HG03469 (cell line): ENCODE results near the gene AGFG2.
A peak's percentile ranks its signal among the peaks of the same experiment; 100 is the strongest.

ENCODE experiments used
- ATAC-seq: cut with Tn5 transposase; IDR thresholded peaks from one replicate; pipeline ENCODE4 v1.9.1; 2021; ENCODE audit warnings: mild to moderate bottlenecking, moderate library complexity, moderate number of reproducible peaks; ENCODE audit not compliant: unreplicated experiment

The AGFG2 gene

GRCh38 chr7:100604976-100605911 lies 66.2 kb downstream of the AGFG2 start:
- ATAC-seq = no peak

DNA sequence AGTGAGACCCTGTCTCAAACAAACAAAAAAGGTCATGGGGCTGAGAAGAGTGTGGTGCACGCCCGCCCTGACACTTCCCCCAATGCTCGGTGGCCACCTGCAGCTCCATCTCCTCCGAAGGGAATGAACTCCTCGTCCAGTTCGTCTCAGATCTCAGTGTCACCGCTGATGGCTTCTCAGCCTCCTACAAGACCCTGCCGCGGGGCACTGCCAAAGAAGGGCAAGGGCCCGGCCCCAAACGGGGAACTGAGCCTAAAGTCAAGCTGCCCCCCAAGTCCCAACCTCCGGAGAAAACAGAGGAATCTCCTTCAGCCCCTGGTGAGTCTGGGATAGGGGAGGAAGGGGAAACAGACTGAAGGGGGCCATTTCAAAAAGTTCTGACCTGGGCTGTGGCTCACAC lies 67.3 kb downstream of the AGFG2 start:
- ATAC-seq = no peak

DNA sequence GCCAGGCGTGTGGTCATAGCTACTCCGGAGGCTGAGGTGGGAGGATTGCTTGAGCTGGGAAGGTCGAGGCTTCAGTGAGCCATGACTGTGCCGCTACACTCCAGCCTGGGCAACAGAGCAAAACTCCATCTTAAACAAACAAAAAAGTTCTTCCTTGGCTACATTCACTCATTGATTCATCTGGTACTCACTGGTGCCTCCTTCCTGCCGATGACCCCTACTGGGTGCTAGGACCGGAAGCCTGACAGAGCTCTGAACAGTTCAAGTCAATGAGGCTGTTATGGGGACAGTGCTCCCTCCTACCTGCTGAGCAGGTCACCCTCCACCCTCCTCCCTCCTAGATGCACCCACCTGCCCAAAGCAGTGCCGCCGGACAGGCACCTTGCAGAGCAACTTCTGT lies 68.1 kb downstream of the AGFG2 start:
- no peak for ATAC-seq

DNA sequence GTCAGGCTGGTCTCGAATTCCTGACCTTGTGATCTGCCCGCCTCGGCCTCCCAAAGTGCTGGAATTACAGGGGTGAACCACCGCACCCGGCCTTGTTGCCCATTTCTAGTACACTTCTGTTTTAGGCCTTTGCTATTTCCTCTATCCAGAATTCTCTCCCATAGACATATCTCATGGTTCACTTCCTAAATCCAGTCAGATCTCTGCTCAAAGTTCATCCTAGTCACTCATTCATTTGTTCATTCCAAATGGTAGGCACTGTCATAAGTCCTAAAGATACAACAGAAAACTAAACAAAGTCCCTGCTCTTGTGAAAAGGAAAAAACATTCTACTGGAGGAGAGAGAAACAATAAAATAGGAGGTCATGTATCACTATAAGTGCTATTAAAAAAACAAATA lies 71.0 kb downstream of the AGFG2 start:
- ATAC-seq = no peak

DNA sequence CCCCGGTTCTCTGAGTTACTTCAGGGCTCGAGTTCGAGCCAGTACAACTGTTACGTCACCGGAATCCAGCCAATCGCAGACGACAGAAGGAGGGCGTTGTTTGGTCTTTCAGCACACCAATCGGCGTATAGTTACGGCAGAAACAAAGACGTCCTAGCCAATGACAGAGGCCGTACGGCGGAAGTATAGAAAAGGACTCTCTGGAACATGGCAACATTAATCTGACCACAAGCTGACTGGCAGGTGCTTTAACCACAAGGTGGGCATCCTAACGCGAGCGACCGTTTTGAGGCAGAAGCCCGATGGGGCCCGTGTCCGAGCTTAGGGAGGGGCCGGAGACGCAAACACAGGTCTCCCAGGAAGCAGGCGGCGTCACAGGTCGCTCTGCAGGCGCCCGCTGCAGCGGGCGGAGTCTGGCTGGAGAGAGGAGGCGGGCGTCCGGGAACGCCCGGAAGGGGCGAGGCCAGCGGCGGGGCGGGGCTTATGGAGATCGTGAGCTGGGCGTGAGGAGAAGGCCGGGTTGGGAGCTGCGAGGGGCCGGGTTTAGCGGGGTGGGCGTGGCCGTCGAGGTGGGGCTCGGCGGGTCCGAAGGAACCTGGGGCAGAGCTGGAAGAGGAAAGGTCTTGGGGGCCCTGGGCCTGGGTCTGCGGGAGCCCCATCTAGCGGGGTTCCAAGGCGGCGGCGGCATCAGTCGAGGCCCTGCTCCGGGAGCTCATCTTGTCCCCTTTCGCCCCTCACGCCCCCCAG lies 73.2 kb downstream of the AGFG2 start, which contains the start of gene MOSPD3:
MOSPD3 (plus strand) TSS at position 558 of the 747 bp plus-strand sequence. CDS start 252 bp downstream, outside the sequence.
- ATAC-seq = peak; percentile 69

DNA sequence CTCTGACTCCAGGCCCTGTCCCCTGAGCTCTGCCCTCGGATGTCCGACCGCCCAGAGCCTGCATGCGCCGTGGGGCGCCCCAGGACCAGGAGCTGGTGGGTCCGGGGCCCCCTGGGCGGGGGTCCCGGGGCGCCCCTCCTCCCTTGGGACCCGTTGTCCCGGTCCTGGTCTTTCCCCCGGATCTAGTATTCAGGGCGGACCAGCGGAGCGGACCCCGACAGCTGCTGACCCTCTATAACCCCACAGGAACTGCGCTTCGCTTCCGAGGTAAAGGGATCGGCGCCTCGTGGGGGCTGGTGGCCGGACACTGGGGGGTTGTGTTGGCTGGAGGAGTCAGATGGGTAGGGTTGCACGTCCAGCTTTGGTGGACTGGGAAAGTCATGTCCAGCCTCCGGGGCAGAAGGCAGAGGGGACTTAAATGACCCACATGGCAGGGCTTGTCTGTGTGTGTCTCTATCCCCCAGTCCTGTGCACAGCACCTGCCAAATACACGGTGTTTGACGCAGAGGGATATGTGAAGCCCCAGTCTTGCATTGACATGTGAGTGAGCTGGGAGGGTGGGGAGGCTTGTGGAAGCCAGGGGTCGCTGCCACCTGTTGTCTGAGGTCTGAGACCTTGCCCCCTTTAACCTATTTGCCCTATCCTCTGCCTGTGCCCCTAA lies 73.9 kb downstream of the AGFG2 start:
- ATAC-seq = no peak

DNA sequence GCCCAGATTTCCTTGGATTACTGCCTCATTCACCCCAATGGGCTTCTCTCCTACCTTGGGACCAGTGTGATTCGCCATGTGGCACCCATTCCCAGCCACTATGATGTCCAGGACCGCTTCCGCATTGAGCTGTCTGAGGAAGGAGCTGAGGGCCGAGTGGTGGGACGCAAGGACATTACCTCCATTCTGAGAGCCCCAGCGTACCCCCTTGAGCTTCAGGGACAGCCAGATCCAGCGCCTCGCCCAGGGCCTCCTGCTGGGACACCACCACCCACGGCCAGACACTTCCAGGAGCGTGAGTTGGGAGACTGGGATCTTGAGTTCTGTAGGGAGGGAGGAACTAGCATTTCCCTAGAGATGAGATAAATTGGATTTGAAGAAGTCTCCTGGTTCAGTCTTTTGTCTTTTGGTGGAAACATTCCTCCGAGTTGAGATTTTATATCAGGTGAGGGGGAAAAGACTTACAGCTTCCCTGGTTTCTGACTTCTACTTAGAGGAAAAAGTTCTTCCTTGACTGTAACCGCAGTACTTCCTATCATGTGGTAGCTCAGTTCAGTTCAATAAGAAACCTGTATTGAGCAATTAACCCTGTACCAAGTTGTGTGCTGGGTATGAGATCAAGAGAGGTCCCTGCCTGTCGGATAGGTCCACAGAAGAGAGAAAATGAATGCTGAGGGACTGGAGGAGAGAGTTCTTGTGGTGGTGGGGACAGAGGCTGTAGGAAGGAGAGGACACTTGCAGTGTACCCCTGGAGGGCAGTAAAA lies 74.6 kb downstream of the AGFG2 start:
- ATAC-seq = no peak

DNA sequence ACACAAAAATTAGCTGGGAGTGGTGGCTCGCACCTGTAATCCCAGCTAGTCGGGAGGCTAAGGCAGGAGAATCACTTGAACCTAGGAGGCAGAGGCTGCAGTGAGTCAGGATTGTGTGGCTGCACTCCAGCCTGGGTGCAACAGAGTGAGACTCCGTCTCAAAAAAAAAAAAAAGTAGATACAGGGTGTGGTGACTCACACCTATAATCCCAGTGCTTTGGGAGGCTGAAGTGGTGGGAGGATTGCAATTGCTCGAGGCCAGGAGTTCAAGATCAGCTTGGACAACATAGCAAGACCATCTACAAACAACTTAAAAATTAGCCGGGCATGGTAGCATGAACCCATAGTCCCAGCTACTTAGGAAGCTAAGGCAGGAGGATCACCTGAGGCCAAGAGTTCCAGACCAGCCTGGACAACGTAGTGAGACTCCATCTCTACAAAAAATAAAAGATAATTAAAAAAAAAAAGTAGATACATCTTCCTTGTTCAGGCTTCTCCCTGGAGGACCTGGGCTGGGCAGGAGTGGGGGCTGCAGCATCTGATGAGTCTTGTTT lies 75.4 kb downstream of the AGFG2 start:
- ATAC-seq = no peak
